HEK293 (cell line): Measurements from ENCODE around the gene BCAS2.

Experiments
- CTCF ChIA-PET: fragments of 350-600 bp; formaldehyde crosslinking; extraction: SDS; loops from one replicate; lab custom pipeline; 2021; ENCODE audit warnings: antibody characterized with exemption; lab: Yijun Ruan, JAX
- POLR2A ChIA-PET: fragments of 300-600 bp; formaldehyde crosslinking; extraction: SDS; loops from one replicate; lab custom pipeline; 2020; ENCODE audit warnings: antibody characterized with exemption, inconsistent platforms; lab: Yijun Ruan, JAX
- H3K27ac ChIP-seq: fragments of 200-500 bp; sonication (Bioruptor generic); 2 replicates; pipeline ENCODE4 v1.5.1; 2014; ENCODE audit warnings: low read depth, low read length, control low read depth, inconsistent platforms; ENCODE audit errors: extremely low read depth
- H3K36me3 ChIP-seq, 2 experiments: fragments of 200-500 bp in 1 of 2; sonication (Bioruptor generic) in 1 of 2; 1 replicate in 1 of 2; 2 replicates in 1 of 2; pipeline ENCODE4 v1.5.1; 2014 to 2017; ENCODE audit warnings: inconsistent platforms in 2 of 2, low read length in 2 of 2; ENCODE audit not compliant: control insufficient read depth in 2 of 2, insufficient read depth in 1 of 2
- H3K4me1 ChIP-seq: fragments of 200-500 bp; sonication (Bioruptor generic); 2 replicates; pipeline ENCODE4 v1.5.1; 2014; ENCODE audit warnings: mild to moderate bottlenecking, low read length, inconsistent platforms; ENCODE audit not compliant: control insufficient read depth, insufficient read depth
- H3K4me3 ChIP-seq: 2 replicates; pipeline ENCODE4 v1.5.1; 2011; ENCODE audit warnings: low read depth, mild to moderate bottlenecking, control low read depth, low read length, moderate library complexity
- H3K9me3 ChIP-seq: fragments of 200-500 bp; sonication (Bioruptor generic); 2 replicates; pipeline ENCODE4 v1.5.1; 2014; ENCODE audit warnings: low read depth, low read length, inconsistent platforms; ENCODE audit not compliant: control insufficient read depth, insufficient read depth
- FEZF1 ChIP-seq: fragments of 450-650 bp; formaldehyde crosslinking; IDR thresholded peaks from 2 replicates; pipeline ENCODE4 v1.5.1; 2016; ENCODE audit warnings: missing biosample characterization, missing genetic modification characterization
- GLI4 ChIP-seq: fragments of 450-650 bp; formaldehyde crosslinking; IDR thresholded peaks from 2 replicates; pipeline ENCODE4 v1.5.1; 2016; ENCODE audit warnings: missing biosample characterization, missing genetic modification characterization
- MEIS1 ChIP-seq: sonication (generic); formaldehyde crosslinking; IDR thresholded peaks from 2 replicates; pipeline ENCODE4 v1.8.1; 2022; ENCODE audit warnings: missing genetic modification reagents, mild to moderate bottlenecking, borderline replicate concordance
- SALL2 ChIP-seq: fragments of 450-650 bp; formaldehyde crosslinking; IDR thresholded peaks from 2 replicates; pipeline ENCODE4 v1.5.0; 2017; ENCODE audit warnings: missing biosample characterization, mild to moderate bottlenecking, missing genetic modification characterization, borderline replicate concordance
- SETDB1 ChIP-seq: IDR thresholded peaks from one replicate; pipeline ENCODE4 v1.6.1; 2017; ENCODE audit warnings: mild to moderate bottlenecking, low read length, moderate library complexity, mixed read lengths; ENCODE audit not compliant: insufficient read length
- ZBTB1 ChIP-seq: fragments of 450-650 bp; formaldehyde crosslinking; IDR thresholded peaks from 2 replicates; pipeline ENCODE4 v1.5.1; 2016; ENCODE audit warnings: missing biosample characterization, missing genetic modification characterization
- ZFP69B ChIP-seq: fragments of 450-650 bp; formaldehyde crosslinking; IDR thresholded peaks from 2 replicates; pipeline ENCODE4 v1.5.1; 2016; ENCODE audit warnings: missing biosample characterization, missing genetic modification characterization
- ZNF132 ChIP-seq: fragments of 450-650 bp; formaldehyde crosslinking; IDR thresholded peaks from 2 replicates; pipeline ENCODE4 v1.5.1; 2017; ENCODE audit warnings: missing biosample characterization, missing genetic modification characterization, borderline replicate concordance
- ZNF155 ChIP-seq: fragments of 450-650 bp; formaldehyde crosslinking; IDR thresholded peaks from 2 replicates; pipeline ENCODE4 v1.5.1; 2016; ENCODE audit warnings: missing biosample characterization, missing genetic modification characterization
- ZNF16 ChIP-seq: fragments of 450-650 bp; formaldehyde crosslinking; IDR thresholded peaks from 2 replicates; pipeline ENCODE4 v1.5.1; 2016; ENCODE audit warnings: low read depth, missing biosample characterization, missing genetic modification characterization
- ZNF24 ChIP-seq: fragments of 450-650 bp; formaldehyde crosslinking; IDR thresholded peaks from 2 replicates; pipeline ENCODE4 v1.5.1; 2016; ENCODE audit warnings: missing biosample characterization, missing genetic modification characterization
- ZNF274 ChIP-seq, 2 experiments: fragments of 200-500 bp in 1 of 2; fragments of 450-650 bp in 1 of 2; sonication (Bioruptor generic) in 1 of 2; formaldehyde crosslinking in 1 of 2; IDR thresholded peaks; 2 replicates each; pipeline versions ENCODE4 v1.5.1 to v1.6.1; 2014 to 2016; ENCODE audit warnings: borderline replicate concordance in 1 of 2, inconsistent platforms in 1 of 2, low read length in 1 of 2, missing biosample characterization in 1 of 2, missing genetic modification characterization in 1 of 2
- ZNF324 ChIP-seq: fragments of 450-650 bp; formaldehyde crosslinking; IDR thresholded peaks from 2 replicates; pipeline ENCODE4 v1.5.1; 2016; ENCODE audit warnings: missing biosample characterization, missing genetic modification characterization
- ZNF521 ChIP-seq: fragments of 450-650 bp; formaldehyde crosslinking; IDR thresholded peaks from 2 replicates; pipeline ENCODE4 v1.5.1; 2017; ENCODE audit warnings: missing biosample characterization, mild to moderate bottlenecking, missing genetic modification characterization
- ZNF544 ChIP-seq: fragments of 450-650 bp; formaldehyde crosslinking; IDR thresholded peaks from 2 replicates; pipeline ENCODE4 v1.5.0; 2017; ENCODE audit warnings: missing biosample characterization, missing genetic modification characterization
- ZNF558 ChIP-seq: fragments of 450-650 bp; formaldehyde crosslinking; IDR thresholded peaks from 2 replicates; pipeline ENCODE4 v1.5.1; 2016; ENCODE audit warnings: missing biosample characterization, missing genetic modification characterization
- ZNF654 ChIP-seq: fragments of 450-650 bp; formaldehyde crosslinking; IDR thresholded peaks from 2 replicates; pipeline ENCODE4 v1.5.1; 2016; ENCODE audit warnings: low read depth, missing biosample characterization, missing genetic modification characterization
- ZNF660 ChIP-seq: fragments of 450-650 bp; IDR thresholded peaks from 2 replicates; pipeline ENCODE4 v1.5.1; 2018; ENCODE audit warnings: missing biosample characterization, mild to moderate bottlenecking, missing genetic modification characterization
- ZNF830 ChIP-seq: fragments of 450-650 bp; IDR thresholded peaks from 2 replicates; pipeline ENCODE4 v1.5.0; 2018; ENCODE audit warnings: missing biosample characterization, missing genetic modification characterization, low read depth, mild to moderate bottlenecking, moderate library complexity
- ZSCAN16 ChIP-seq: fragments of 450-650 bp; formaldehyde crosslinking; IDR thresholded peaks from 2 replicates; pipeline ENCODE4 v1.5.1; 2016; ENCODE audit warnings: missing biosample characterization, missing genetic modification characterization
- ZSCAN23 ChIP-seq: fragments of 450-650 bp; formaldehyde crosslinking; IDR thresholded peaks from 2 replicates; pipeline ENCODE4 v1.5.1; 2016; ENCODE audit warnings: missing biosample characterization, missing genetic modification characterization
- TF ChIP-seq, protein P1 (sequence below): fragments of 450-650 bp; formaldehyde crosslinking; IDR thresholded peaks from 2 replicates; pipeline ENCODE4 v1.5.1; 2016; ENCODE audit warnings: missing biosample characterization, missing genetic modification characterization
- TF ChIP-seq, protein P2 (sequence below): fragments of 450-650 bp; formaldehyde crosslinking; IDR thresholded peaks from 2 replicates; pipeline ENCODE4 v1.5.1; 2016; ENCODE audit warnings: missing biosample characterization, missing genetic modification characterization
- TF ChIP-seq, protein P3 (sequence below): fragments of 450-650 bp; formaldehyde crosslinking; IDR thresholded peaks from 2 replicates; pipeline ENCODE4 v1.5.1; 2016; ENCODE audit warnings: missing biosample characterization, missing genetic modification characterization, borderline replicate concordance
- TF ChIP-seq, protein P4 (sequence below): fragments of 450-650 bp; formaldehyde crosslinking; IDR thresholded peaks from 2 replicates; pipeline ENCODE4 v1.5.1; 2016; ENCODE audit warnings: missing biosample characterization, missing genetic modification characterization

Gene BCAS2

DNA sequence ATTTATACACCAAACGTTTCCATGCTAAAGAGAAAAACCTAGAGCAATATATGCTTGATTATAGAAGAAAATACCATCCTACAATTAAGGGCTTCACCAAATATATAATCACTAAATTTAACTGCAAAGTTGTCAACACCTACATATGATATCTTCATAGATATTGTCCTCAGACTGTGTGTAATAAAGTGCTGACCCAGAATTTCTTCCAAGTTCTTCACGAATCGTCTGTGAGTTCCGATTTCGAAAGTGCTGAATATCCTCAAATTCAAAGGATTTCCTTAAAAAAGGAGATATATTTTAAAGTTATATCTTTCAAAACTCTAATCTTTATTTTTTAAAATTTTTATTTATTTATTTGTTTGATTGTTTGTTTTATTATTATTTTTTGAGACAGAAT, 41.9 kb upstream of the BCAS2 start:
- no peaks in the 10 kb centered on the region for H3K4me1 ChIP-seq
- ChIA-PET CTCF (interaction anchor here (1.0 kb wide), 1 partner anchor 17 kb away, joined by 4 read pairs; no protein-coding TSS in a partner anchor), POLR2A (no interaction called here)
- no peak overlapping the region for H3K4me3 ChIP-seq
- H3K36me3 ChIP-seq: peaks cover 0 to 6% of the 10 kb centered on the region in 2 experiments; a peak in 1 of 3 replicates
- TF ChIP-seq MEIS1 (CRISPR knock-in tag) (no peak), ZNF654 (tag by site-specific recombination) (no peak), ZFP69B (no peak), ZNF16 (tag by site-specific recombination) (no peak), ZNF324 (tag by site-specific recombination) (no peak), ZNF558 (tag by site-specific recombination) (no peak), FEZF1 (tag by site-specific recombination) (no peak), ZNF132 (tag by site-specific recombination) (no peak), ZNF24 (no peak), ZNF155 (tag by site-specific recombination) (no peak)
- TF ChIP-seq, protein P1, sequence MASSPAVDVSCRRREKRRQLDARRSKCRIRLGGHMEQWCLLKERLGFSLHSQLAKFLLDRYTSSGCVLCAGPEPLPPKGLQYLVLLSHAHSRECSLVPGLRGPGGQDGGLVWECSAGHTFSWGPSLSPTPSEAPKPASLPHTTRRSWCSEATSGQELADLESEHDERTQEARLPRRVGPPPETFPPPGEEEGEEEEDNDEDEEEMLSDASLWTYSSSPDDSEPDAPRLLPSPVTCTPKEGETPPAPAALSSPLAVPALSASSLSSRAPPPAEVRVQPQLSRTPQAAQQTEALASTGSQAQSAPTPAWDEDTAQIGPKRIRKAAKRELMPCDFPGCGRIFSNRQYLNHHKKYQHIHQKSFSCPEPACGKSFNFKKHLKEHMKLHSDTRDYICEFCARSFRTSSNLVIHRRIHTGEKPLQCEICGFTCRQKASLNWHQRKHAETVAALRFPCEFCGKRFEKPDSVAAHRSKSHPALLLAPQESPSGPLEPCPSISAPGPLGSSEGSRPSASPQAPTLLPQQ (tag by site-specific recombination): no peak
- TF ChIP-seq, protein P2, sequence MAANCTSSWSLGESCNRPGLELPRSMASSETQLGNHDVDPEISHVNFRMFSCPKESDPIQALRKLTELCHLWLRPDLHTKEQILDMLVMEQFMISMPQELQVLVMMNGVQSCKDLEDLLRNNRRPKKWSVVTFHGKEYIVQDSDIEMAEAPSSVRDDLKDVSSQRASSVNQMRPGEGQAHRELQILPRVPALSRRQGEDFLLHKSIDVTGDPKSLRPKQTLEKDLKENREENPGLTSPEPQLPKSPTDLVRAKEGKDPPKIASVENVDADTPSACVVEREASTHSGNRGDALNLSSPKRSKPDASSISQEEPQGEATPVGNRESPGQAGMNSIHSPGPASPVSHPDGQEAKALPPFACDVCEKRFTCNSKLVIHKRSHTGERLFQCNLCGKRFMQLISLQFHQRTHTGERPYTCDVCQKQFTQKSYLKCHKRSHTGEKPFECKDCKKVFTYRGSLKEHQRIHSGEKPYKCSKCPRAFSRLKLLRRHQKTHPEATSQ (tag by site-specific recombination): no peak
- TF ChIP-seq, all 188 proteins: peak for 0
- Histone ChIP-seq H3K9me3 (no peaks in the 10 kb centered on the region), H3K27ac (no peak overlapping the region)

DNA sequence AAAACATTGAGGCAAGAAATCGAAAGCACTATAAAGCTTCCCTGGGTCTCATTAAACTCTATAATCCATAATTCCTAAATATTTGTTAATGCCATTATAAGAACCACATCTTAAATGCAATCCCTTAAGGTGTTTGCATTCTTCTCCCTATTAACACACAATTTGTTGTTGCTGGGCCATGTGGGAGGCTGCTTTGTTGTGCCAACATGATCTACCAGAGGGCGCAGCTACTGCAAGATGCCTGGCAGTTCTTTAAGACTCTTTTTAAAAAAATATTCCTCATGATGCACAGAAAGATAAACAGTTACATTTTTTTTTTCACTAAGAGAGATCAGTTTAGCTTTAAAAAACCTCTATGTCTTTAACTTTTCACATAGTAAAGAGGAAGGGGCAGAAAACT, 39.0 kb upstream of the BCAS2 start:
- H3K9me3 ChIP-seq: no peaks in the 10 kb centered on the region
- H3K27ac ChIP-seq: no peak overlapping the region
- TF ChIP-seq SALL2 (tag by site-specific recombination) (no peak), ZNF544 (no peak), ZSCAN16 (tag by site-specific recombination) (no peak), ZSCAN23 (tag by site-specific recombination) (no peak), ZNF521 (tag by site-specific recombination) (no peak), ZNF274 (IDR thresholded peaks at IDR 0.05; ENCODE audit: low read length) (no peak), ZNF274 (tag by site-specific recombination; IDR thresholded peaks at IDR 0.05; ENCODE audit: borderline replicate concordance) (no peak), SETDB1 (no peak), ZBTB1 (tag by site-specific recombination) (no peak), GLI4 (no peak), ZNF830 (tag by site-specific recombination) (no peak), ZNF660 (no peak)
- TF ChIP-seq, protein P3, sequence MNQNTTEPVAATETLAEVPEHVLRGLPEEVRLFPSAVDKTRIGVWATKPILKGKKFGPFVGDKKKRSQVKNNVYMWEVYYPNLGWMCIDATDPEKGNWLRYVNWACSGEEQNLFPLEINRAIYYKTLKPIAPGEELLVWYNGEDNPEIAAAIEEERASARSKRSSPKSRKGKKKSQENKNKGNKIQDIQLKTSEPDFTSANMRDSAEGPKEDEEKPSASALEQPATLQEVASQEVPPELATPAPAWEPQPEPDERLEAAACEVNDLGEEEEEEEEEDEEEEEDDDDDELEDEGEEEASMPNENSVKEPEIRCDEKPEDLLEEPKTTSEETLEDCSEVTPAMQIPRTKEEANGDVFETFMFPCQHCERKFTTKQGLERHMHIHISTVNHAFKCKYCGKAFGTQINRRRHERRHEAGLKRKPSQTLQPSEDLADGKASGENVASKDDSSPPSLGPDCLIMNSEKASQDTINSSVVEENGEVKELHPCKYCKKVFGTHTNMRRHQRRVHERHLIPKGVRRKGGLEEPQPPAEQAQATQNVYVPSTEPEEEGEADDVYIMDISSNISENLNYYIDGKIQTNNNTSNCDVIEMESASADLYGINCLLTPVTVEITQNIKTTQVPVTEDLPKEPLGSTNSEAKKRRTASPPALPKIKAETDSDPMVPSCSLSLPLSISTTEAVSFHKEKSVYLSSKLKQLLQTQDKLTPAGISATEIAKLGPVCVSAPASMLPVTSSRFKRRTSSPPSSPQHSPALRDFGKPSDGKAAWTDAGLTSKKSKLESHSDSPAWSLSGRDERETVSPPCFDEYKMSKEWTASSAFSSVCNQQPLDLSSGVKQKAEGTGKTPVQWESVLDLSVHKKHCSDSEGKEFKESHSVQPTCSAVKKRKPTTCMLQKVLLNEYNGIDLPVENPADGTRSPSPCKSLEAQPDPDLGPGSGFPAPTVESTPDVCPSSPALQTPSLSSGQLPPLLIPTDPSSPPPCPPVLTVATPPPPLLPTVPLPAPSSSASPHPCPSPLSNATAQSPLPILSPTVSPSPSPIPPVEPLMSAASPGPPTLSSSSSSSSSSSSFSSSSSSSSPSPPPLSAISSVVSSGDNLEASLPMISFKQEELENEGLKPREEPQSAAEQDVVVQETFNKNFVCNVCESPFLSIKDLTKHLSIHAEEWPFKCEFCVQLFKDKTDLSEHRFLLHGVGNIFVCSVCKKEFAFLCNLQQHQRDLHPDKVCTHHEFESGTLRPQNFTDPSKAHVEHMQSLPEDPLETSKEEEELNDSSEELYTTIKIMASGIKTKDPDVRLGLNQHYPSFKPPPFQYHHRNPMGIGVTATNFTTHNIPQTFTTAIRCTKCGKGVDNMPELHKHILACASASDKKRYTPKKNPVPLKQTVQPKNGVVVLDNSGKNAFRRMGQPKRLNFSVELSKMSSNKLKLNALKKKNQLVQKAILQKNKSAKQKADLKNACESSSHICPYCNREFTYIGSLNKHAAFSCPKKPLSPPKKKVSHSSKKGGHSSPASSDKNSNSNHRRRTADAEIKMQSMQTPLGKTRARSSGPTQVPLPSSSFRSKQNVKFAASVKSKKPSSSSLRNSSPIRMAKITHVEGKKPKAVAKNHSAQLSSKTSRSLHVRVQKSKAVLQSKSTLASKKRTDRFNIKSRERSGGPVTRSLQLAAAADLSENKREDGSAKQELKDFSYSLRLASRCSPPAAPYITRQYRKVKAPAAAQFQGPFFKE (tag by site-specific recombination): no peak
- TF ChIP-seq, protein P4, sequence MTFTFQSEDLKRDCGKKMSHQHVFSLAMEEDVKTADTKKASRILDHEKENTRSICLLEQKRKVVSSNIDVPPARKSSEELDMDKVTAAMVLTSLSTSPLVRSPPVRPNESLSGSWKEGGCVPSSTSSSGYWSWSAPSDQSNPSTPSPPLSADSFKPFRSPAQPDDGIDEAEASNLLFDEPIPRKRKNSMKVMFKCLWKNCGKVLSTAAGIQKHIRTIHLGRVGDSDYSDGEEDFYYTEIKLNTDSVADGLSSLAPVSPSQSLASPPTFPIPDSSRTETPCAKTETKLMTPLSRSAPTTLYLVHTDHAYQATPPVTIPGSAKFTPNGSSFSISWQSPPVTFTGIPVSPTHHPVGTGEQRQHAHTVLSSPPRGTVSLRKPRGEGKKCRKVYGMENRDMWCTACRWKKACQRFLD (tag by site-specific recombination): no peak
- H3K36me3 ChIP-seq: peaks cover 6 to 16% of the 10 kb centered on the region in 2 experiments; a peak in 2 of 3 replicates
- ChIA-PET CTCF (no interaction called here), POLR2A (no interaction called here)
- no peak overlapping the region for H3K4me3 ChIP-seq
- H3K4me1 ChIP-seq: no peaks in the 10 kb centered on the region
